HG02870 (cell line): ENCODE data around the gene TNXB.

Source experiments
- ATAC-seq: cut with Tn5 transposase; IDR thresholded peaks from one replicate; pipeline ENCODE4 v1.9.1; 2021; ENCODE audit warnings: mild to moderate bottlenecking, moderate library complexity; ENCODE audit not compliant: unreplicated experiment

TNXB gene, protein sequence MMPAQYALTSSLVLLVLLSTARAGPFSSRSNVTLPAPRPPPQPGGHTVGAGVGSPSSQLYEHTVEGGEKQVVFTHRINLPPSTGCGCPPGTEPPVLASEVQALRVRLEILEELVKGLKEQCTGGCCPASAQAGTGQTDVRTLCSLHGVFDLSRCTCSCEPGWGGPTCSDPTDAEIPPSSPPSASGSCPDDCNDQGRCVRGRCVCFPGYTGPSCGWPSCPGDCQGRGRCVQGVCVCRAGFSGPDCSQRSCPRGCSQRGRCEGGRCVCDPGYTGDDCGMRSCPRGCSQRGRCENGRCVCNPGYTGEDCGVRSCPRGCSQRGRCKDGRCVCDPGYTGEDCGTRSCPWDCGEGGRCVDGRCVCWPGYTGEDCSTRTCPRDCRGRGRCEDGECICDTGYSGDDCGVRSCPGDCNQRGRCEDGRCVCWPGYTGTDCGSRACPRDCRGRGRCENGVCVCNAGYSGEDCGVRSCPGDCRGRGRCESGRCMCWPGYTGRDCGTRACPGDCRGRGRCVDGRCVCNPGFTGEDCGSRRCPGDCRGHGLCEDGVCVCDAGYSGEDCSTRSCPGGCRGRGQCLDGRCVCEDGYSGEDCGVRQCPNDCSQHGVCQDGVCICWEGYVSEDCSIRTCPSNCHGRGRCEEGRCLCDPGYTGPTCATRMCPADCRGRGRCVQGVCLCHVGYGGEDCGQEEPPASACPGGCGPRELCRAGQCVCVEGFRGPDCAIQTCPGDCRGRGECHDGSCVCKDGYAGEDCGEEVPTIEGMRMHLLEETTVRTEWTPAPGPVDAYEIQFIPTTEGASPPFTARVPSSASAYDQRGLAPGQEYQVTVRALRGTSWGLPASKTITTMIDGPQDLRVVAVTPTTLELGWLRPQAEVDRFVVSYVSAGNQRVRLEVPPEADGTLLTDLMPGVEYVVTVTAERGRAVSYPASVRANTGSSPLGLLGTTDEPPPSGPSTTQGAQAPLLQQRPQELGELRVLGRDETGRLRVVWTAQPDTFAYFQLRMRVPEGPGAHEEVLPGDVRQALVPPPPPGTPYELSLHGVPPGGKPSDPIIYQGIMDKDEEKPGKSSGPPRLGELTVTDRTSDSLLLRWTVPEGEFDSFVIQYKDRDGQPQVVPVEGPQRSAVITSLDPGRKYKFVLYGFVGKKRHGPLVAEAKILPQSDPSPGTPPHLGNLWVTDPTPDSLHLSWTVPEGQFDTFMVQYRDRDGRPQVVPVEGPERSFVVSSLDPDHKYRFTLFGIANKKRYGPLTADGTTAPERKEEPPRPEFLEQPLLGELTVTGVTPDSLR (N-terminal part only)

GRCh38 chr6:32109114-32109764 is at the start of gene TNXB:
TSS of gene TNXB (minus strand) at chr6:32109338. CDS start at chr6:32098198, 11,140 bp downstream.
- ATAC-seq = no peak

- no peak for ATAC-seq
Observed at GRCh38 chr6:32158052-32158451, 48.9 kb upstream of the TNXB start.

DNA sequence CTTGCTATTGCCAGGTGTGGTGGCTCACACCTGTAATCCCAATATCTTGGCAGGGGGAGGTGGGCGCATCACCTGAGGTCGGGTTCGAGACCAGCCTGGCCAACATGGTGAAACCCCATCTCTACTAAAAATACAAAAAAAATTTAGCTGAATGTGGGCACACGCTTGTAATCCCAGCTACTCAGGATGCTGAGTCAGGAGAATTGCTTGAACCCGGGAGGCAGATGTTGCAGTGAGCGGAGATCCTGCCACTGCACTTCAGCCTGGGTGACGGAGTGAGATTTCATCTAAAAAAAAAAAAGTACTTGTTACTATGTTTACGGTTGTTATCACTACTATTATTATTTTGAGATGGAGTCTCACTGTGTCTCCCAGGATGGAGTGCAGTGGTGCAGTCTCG is 47.8 kb upstream of the TNXB start:
- ATAC-seq = no peak

GRCh38 chr6:32154514-32155161 is 45.5 kb upstream of the TNXB start:
- ATAC-seq = no peak

GRCh38 chr6:32153564-32154513 is 44.7 kb upstream of the TNXB start, which contains the start of gene PPT2:
TSS of gene PPT2 (plus strand) at chr6:32154141. CDS start at chr6:32154595, 454 bp downstream.
- ATAC-seq = no peak

DNA sequence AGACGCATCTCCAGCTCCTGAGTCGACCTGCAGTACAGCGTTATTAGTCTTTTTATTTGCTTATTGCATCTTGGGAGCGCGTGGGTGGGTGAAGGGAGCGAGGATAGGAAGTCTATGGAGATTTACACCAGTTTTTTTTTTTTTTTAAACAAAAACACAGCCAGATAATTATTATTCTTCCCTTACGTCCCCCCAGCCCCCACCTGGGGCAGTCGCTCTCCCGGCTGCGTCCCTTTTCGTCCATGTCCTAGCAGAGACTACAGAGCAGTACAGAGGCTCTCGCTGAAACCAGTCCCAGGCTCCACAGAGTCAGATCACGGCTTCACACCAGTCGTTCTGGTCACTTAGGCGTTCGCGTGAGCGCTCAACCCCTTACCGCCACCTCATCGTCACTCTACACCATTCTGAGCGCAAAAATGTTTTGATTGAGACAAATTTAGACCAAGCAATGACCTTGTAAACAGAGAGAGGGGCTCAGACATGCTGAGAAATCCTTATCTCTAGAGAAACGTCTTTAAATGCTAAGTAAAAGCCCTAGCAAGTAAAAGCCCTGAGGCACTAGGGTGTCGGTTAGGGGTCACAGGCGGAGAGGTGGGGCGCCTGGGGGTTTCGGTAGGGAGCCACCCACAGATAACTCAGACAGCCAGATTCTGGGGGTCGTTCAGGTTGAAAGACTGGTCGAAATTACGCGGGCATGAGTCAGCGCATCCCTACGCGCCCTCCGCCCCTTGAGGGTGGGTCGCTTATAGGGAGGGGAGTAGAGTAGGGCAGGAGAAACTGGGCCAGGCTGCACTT is 43.8 kb upstream of the TNXB start:
- ATAC-seq = no peak

DNA sequence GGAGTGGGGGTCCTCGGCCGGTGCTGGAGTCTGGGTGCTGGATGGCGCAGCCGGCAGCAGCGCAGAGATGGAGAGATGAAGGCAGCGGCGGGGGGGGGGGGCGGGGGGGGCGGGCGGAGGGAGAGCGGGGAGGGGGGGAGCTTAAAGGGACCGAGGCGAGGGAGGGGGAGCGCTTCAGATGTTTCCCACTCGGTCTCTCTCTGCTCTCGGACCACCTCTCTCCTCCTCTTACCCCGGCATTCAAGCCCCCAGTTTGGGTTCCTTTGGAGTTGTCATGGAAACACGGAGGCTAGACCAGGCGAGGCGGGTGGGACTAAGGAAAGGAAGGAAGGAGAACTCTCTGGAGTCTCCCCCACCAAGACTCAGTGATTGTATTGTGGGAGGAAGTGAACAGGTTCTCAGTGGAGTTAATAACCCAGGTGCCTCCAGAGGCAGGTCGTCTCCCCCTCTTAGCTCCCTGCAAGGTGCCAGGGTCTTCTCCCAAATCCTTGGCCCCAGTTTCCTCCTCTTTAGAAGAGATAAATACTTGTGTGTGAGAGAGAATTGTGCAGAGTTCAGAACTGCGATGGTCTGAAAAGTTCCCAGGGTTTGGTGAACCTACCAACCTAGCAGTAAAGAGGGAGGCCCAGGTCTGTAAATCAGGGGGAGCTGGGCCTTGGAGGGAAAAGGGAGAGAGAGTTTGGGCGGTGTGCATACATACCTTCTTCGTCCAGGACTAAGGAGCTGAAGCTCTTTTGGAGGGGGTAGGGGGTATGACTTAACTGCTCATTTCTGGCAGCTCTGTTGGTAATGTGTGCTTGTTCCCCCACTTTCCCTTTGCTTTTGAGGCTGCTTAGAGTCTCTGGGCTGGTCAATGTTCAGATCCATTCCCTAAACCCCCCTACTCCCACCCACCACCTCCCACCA is 43.0 kb upstream of the TNXB start, which contains the start of gene PRRT1:
Gene PRRT1, minus strand, starts transcription at position 77 of the 906 bp plus-strand sequence. CDS start 112 bp downstream, outside the sequence.
- ATAC-seq = no peak

DNA sequence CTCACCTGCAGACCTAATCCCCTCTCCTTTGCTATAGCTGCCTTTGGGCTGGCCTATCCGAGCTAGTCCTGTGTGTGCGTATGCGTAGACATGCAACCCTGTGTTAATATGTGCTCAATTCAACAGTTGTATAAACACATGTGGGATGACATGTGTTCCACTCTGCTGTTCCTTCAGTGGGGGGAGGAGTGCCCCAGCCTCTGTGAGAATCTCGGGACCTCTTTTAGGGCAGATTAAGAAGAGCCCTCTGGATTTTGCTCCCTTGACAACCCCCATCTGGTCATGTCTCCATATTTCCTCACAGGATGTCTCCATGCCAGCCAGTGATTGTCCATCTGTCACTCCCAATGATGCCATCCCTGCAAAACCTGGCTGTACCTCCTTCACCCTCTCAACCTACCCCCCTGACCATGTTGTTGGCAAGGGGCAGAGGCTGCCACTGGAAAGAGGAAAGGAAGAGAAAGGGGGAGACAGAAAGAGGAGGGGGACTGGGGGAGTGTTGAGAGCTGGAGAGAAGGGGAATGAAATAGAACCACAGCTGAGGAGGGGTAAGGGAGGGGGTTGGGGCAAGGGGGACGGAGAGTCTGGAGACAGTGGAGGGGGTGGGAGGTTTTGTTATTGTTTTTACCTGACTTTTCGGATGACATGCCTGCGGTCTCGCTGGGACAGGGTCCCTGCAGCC is 42.2 kb upstream of the TNXB start:
- no peak for ATAC-seq

DNA sequence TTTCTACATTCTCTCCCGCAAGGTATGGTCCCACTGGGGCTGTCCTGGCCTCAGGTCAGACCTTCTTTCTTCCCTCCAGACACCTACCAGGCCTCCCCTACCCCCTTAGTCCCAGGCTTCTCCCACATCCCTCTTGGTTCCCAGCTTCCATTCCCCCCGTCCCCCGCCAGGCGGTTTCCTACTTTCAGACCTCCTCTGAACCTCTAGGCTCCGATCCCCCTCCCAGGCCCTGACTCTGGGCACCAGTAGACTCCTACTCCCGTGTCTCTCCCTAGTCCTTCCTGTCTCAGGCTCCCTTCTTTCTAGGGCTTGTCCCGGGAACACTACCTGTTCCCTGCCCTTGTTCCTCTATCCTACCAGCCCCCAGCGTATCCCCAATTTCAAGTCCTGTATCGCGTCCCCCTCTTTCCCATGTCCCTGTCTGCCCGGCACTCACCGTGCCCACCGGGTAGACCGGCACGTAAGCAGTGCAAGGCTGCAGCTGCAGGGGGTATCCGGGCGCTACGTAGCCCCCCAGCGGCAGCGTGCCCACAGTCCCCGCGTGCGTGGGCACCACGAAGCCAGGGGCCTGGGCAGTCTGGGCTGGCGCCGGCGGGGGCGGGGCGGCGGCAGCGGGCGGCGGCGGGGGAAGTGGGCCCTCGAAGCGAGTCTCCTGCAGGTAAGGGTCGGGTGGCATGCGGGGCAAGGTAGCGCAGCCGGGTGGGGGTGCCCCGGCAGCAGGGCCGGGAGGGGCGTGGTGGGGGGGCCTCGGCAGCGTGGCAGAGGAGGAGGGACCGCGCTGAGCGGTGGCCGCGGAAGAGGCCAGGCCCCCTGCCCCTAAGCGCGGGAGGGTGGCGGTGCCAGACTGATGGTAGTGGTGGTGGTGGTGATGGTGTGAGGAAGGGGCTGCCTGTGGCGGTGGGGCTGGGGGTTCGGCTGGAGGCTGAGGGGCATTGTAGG is 41.1 kb upstream of the TNXB start:
- no peak for ATAC-seq

DNA sequence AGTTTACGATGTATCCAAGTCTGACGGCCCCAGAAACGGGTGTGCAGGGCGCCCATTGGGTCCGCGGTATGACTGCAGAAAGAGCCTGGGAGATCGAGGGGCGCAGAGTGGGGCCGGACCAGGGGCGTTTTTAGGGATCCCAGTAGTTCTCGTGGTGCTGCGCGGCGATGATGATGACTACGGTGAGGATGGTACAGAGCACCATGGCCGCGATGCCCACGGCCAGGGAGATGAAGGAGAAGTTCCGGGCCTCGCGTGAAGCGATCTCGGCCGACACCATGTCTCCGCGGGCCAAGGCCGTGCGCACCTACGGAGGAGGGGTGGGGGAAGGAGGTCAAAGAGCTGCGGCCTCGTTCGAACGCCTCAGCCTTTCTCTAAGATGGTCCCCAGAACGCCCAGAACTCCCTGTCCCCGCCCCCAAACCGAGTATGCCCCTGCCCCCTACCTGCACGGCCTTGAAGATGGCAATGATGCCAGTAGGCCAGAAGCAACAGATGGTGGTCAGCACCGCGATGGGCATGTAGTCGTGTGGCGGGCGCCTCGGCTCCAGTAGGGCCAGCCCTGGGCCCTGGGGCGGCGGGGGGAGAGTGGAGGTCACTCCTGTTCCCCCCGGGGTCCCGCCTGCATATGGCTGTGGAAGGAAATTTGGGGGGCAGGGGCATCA is 40.1 kb upstream of the TNXB start:
- ATAC-seq = no peak

DNA sequence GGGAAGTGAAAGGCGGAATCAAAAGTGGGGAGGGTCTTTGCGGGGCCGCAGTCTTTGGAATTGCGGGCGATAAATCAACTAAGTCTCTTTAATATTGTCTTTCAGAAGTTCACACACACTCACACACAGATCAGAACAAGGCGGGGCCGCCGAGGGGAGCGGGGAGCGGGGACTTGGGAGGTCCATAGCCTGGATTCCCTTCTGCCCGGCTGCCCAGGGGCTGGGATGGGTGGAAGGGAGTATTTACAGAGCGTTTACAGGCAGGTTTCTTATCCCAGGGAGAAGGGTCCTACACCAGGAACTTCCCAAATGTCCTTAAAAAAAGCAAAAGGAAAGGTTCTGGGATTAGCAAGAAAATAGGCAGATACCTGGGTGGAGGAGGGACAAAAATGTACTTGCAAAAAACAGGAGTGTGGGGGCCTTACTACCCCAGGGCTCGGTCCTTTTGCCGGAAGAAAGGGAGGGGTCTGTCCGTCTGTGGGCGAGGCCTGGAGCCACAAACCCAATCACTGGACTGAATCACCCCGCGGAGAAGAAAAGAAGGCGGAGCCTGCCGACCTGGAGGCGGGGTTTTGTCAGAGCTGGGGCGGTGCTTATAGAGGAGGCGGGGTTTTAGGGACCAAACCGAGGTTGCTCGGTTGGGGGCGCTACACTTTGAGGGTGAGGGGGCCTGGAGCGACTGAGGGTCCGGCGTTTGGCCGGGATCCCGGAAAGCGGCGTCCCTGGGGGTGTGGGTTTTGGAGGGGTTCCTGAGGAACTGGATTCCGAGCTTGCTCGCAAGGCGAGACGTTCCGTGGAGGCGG is 39.4 kb upstream of the TNXB start:
- no peak for ATAC-seq

GRCh38 chr6:32147401-32148132 is 38.4 kb upstream of the TNXB start:
- no peak for ATAC-seq

DNA sequence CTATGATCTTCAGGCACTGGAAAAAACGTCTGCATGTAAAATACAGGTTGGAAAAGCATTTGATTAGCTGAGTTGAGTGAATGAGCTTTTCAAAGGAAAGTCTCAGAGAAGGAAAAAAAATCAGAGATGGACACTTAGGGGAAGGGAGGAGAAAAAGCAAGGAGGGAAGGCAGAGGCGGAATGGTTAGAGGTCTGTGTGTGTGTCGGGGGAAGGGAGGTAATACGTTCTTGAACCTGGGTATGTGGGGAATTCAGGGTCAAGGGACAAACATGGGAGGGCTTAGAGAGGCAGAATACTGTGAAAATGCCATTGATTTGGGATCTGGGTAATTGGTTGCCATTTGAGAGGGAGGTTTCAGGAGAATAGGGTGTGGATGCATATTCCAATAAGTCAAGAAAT is 37.5 kb upstream of the TNXB start:
- no peak for ATAC-seq
